ENCODE measurements around the gene GPR12.

- TF ChIP-seq EZH2phosphoT487 (IDR thresholded peaks at IDR 0.05; ENCODE audit: borderline replicate concordance, low read length) (no peak), CTCF (IDR thresholded peaks at IDR 0.05; ENCODE audit: low read depth, low read length, poor library complexity, severe bottlenecking) (no peak)
Measured at GRCh38 chr13:26749285-26749684, 11.3 kb downstream of the GPR12 start.

Measured in DOHH2 (cell line).